GM18858 (cell line): ENCODE measurements around the gene CARD8.
"Not testable (repeated sequence)": the region's sequence is repeated elsewhere in the genome, so short reads cannot be mapped to it uniquely, and the experiment has no call there.

Experiments
- ATAC-seq: cut with Tn5 transposase; IDR thresholded peaks from one replicate; pipeline ENCODE4 v1.9.1; 2021; ENCODE audit not compliant: unreplicated experiment

The CARD8 gene, protein sequence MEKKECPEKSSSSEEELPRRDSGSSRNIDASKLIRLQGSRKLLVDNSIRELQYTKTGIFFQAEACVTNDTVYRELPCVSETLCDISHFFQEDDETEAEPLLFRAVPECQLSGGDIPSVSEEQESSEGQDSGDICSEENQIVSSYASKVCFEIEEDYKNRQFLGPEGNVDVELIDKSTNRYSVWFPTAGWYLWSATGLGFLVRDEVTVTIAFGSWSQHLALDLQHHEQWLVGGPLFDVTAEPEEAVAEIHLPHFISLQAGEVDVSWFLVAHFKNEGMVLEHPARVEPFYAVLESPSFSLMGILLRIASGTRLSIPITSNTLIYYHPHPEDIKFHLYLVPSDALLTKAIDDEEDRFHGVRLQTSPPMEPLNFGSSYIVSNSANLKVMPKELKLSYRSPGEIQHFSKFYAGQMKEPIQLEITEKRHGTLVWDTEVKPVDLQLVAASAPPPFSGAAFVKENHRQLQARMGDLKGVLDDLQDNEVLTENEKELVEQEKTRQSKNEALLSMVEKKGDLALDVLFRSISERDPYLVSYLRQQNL

DNA sequence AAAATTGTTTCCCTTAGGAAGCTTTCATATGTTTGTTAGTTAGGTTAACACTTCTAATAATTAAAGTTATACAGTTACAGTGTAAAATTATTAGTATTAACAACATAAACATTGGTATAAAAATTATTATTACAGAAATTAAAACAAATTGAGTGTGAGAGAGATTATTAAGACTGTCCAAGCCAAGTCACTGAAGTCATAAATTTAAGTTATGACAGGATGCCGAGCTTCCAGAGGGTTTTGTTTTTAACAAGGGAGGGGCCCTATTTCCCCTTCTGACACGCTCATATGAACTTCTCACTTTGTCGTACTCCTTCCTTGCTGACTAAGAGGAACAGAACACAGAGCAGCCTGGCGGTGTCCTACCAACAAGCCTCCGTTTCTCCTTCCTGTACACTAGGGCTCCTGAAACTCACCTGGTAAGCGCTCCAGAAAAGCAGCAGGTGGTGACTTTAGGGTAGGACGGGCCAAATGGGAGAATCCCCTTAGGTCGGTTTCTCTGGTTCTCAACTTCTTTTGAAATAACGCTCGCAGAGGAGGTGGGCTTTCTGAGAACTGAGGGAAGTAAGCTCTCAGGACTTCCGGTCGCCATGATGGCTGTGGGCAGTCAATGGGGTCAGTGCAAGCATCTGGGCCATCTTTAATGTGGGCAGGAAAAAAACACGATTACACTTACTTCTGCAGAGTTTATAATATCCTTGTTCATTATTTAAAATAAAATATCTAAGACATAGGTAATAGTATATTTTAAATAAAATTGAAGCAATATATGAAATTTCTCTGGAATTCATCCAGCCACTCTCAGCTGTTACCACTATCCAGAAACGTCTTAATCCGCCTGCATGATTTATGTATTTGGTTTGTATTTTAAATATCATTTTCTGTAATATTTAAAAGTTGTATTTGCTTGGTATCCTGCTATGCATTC is at the start of gene CARD8:
Gene CARD8, minus strand, starts transcription at position 537 of the 928 bp plus-strand sequence. CDS start 14,892 bp downstream, outside the sequence.
- peak; percentile 41 for ATAC-seq

DNA sequence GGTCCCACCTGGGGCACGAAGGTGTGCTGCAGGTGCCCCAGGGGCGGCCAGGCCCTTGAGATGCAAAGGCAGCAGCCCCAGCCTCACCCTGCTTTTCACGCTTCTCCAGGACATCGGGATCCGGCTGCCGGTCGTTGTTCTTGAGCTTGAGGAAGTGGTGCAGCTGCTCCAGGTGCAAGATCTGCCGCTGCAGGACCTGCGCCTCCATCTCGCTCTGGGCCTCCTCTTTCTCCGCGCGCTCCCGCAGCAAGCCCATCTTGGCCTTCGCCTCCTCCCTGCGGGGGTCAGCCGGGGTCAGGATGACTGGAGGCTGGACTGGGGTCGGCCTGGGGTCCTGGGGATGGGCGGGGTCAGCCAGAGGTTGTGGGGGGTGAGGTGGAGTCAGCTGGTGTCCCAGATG is 48.2 kb upstream of the CARD8 start:
- no peak for ATAC-seq

DNA sequence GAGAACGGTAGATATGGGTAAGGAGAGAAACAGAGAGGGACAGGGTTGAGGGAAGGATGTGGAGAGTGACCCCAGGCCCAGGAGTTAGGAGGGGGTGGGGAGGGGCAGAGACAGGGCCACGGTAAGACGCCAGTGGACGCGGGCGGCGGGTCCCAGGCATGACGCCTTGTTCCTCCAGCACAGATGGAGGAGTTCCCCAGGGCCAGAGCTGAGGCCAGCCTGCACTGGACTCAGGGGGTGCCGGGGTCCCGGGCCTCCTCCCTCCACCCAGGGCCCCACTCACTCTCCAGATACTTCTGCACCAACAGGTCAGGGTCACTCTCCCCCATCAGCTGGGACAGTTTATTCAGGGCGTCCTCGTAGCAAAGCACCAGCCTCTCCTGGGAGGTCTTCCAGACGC is 47.7 kb upstream of the CARD8 start:
- no peak for ATAC-seq

- ATAC-seq: no peak
Observed at GRCh38 chr19:48302600-48302959, 46.9 kb upstream of the CARD8 start.

GRCh38 chr19:48301886-48302599 is 46.3 kb upstream of the CARD8 start:
- no peak for ATAC-seq

DNA sequence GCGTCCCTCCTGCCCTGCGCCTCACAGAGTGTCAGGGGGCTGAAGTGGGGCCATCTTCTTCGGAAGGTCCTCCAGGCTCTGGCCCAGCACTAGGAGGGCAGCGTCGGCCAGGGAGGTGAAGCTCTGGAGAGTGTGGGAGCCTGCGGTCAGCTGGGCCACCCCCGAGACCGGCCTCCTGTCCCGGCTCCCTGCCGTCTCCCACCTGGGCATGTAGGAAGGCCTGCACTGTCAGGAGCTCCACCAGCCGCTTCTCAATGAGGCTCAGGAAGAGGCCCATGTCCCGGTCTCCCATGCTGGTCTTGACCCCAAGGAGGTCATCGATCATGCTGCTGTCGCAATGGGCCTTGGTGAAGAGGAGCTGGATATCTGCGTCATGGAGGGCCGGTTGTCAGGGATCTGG is 42.3 kb upstream of the CARD8 start:
- no peak for ATAC-seq

- ATAC-seq: no peak
Observed at GRCh38 chr19:48296963-48297734, 41.4 kb upstream of the CARD8 start.

DNA sequence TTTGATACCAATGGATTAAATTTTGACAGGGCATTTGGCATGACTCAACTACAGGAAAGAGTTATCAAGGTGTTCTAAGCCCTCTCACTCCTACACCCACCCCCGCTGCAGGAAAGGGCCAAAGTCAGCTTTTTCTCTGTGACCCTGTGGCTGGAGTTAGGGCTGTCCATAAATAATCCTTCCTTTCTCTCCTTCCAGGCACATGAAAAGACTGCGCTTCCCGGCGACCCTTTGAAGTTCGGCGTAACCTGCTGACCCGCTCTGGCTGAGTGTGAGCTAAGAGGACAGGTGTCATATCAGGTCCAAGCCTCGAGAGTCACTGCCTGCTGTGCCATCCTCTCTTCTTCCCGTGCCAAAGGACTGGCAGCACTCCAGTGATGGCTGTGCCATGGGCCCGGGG is 39.7 kb upstream of the CARD8 start:
- no peak for ATAC-seq

GRCh38 chr19:48292798-48293197 is 37.1 kb upstream of the CARD8 start:
- no peak for ATAC-seq

DNA sequence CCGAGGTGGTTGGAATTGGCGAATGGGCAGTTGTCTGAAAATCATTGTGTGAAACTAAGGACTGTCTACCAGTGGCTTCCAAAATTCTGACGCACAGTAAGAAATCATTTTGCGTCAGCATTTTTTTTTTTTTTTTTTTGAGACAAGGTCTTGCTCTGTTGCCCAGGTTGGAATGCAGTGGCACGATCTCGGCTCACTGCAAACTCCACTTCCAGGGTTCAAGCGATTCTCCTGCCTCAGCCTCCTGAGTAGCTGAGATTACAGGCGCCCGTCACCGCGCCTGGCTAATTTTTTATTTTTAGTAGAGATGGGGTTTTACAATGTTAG is 35.7 kb upstream of the CARD8 start:
- not testable (repeated sequence) for ATAC-seq

DNA sequence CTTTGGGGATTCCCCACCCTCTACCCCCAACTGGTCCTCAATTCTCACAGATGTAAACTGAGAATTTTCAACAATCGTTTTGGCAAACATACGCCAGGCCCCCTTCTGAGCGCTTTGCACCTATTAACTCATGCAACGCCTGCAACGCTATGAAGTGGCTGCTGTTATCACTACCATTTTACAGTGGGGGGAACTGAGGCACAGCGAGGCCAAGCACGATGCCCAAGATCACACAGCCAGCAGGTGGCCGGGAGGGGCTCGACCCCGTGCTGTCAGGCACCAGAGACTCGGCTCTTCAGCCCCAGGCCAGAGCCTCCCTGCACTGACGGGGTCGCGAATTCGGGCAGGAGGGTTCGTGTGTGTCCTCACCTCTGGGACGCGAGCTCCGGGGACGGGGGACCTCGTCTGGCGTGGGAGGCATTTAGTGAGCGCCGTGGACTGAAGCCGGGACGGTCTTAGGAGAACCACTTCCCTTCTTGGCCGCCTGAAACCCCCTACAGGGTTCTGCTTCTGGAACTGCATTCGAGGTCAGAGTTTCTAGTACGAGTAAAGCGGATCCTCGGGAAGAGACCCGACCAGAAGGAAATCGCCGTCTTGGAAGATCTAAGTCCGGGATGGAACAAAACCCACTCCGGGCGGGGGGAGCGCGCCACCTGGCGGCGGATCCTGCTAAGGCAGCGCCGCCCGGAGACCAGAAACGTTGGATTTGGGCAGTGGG is 35.2 kb upstream of the CARD8 start:
- no peak for ATAC-seq

DNA sequence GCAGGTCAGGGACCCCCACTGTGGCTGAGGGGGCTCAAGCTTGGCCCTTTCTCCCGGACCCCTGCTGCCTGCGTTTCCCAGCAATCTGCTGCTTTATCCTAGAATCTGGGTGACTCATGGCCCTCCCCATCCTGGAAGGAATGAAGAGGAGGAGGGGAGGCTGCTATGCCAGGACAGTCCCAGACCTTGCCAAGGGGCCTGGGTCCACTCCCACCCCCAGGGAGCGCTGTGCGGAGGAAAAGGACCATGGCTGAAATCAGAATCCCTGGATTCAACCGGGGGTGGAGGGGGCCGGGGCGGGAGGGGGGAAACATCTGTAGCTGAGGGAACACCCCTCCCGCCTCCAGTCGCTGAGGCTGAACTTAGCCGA is 34.7 kb upstream of the CARD8 start:
- no peak for ATAC-seq

DNA sequence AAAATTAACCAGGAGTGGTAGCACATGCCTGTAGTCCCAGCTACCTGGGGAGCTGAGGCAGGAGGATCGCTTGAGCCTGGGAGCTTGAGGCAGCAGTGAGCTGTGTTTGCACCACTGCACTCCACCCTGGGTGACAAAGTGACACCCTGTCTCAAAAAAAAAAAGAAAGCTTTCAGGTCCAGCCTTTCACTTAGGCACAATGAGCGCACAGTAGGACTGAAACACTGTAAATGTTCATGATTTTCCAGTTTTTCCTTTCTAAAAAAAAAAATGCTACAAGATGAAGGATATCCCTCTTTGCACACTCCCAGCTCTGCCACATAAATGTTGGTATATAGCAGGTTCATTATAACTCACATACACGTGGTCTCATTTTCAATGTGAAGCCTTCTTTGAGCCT is 32.0 kb upstream of the CARD8 start:
- no peak for ATAC-seq

DNA sequence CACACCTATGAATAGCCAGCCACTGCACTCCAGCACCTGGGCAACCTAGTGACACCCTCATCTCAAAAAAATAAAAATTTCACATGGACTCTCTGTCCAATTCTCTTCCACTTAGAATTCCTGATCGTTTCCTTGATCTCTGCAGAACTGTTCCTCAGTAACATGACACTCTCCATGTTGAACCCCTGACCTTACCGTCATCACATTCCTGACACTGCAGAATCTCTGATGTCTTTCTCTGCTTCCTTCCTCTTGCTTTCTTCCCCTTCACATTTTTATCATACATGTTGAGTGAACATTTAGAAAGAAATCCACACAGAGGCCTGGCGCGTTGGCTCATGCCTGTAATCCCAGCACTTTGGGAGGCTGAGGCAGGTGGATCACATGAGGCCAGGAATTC is 29.2 kb upstream of the CARD8 start:
- ATAC-seq: no peak

DNA sequence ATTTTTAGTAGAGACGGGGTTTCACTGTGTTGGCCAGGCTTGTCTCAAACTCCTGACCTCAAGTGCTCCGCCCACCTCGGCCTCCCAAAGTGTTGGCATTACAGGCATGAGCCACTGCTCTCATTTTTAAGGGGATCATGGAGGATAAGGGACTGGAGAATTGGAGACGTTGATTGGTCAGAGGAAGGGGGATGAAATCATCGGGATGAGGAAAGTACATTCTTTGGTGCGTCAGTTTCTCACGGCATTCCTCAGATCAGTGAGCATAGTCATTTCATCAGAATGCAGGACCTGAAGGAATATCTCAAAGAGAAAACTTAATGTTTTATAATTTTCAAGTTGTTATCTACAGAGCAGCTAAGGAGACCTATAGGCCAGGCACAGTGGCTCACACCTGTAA is 28.2 kb upstream of the CARD8 start:
- ATAC-seq: no peak

DNA sequence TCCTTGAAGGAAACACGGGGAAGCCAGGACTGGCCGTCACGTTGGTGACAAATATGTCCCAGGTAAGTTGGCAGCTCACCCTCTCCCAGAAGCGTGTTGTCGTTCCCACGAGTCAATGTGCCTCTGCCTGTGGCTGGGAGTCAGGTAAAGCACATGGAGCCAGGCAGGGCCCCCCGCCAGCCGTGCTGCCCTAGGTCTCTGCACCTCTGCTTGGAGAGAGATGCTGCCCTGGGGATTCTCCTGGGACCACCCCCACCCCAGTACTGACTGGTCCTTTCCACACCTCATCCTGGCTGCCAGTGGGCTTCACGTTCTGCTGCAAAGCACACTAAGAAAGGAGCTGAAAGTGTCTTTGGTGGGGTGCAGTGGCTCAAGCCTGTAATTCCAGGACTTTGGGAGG is 24.0 kb upstream of the CARD8 start:
- ATAC-seq: no peak

DNA sequence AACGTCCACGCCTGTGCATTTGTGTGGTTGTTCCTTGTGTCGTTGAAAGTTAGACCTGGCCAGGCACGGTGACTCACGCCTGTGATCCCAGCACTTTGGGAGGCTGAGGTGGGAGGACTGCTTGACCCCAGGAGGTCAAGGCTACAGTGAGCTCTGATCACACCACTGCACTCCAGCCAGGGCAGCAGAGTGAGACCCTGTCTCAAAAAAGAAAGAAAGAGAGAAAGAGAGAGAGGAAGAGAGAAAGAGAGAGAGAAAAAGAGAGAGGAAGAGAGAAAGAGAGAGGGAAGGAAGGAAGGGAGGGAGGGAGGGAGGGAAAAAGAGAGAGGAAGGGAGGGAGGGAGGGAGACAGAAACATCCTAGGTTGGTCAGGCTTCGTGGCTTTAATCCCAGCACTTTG is 19.2 kb upstream of the CARD8 start:
- no peak for ATAC-seq

GRCh38 chr19:48274173-48274572 is 18.5 kb upstream of the CARD8 start:
- ATAC-seq: no peak

- no peak for ATAC-seq
Observed at GRCh38 chr19:48271531-48272151, 15.9 kb upstream of the CARD8 start.

DNA sequence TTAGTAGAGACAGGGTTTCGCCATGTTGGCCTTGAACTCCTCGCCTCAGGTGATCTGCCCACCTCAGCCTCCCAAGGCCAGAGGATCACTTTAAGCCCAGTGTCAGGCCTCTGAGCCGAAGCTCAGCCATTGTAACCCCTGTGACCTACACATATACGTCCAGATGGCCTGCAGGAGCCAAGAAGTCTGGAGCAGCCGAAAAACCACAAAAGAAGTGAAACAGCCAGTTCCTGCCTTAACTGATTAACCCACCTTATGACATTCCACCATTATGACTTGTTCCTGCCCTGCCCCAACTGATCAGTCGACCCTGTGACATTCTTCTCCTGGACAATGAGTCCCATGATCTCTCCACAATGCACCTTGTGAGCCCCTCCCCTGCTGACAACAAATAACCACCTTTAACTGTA is 13.9 kb upstream of the CARD8 start:
- ATAC-seq: not testable (repeated sequence)
